OCI-M2 (cell line): ENCODE results near the gene SAMD3.
"Not testable (repeated sequence)": the region's sequence is repeated elsewhere in the genome, so short reads cannot be mapped to it uniquely, and the experiment has no call there.

ENCODE experiments used
- DNase-seq: peaks from one replicate; lab custom pipeline; 2025; ENCODE audit not compliant: unreplicated experiment; lab: John Stamatoyannopoulos, UW

Gene SAMD3

DNA sequence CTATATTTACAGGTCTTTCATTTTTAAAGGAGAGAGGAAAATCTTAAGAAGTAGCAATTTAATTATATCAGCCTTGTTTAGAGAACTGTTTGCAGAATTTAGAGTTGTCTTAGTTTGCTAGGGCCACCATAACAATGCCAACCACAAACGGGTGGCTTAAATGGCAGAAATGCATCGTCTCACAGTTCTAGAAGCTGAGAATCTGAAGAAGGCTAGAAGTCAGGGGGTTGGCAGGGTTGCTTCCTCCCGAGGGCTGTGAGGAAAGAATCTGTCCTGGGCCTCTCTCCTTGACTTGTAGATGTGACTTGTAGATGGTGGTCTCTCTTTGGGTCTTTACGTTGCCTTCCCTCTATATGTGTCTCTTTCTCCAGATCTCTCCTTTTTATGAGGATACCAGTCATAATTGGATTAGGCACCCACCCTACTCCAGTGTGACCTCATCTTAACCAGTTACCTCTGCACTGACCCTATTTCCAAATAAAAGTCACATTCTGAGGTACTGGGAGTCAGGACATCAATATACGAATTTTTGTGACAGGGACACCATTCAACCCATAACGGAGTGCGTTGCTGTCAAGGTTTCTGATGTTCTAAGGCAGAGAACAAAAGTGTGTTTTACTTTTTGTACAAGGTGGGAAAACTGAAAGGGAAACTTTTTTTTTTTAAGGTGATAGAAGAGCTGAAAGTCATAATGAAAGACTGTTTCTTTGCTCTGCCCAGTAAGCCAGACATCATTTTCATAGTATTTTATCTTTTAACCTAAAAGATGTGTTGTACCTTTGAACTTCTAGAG lies 84.4 kb downstream of the SAMD3 start:
- no peak for DNase-seq

DNA sequence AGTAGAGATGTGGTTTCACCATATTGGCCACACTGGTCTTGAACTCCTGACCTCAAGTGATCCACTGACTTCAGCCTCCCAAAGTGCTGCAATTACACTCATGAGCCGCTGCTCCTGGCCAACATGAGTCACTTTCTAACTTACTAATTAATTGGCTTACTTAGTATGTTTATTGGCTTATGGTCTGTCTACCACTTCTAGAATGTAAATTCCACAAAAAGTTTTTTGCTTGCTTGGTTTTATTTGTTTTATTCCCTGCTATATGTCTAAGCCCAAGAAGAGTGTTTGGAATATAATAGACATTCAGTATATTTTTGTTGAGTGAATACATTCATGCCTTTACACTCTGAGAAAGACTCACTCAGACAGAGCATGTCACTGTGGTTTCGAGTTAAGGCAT lies 86.0 kb downstream of the SAMD3 start:
- DNase-seq = no peak

DNA sequence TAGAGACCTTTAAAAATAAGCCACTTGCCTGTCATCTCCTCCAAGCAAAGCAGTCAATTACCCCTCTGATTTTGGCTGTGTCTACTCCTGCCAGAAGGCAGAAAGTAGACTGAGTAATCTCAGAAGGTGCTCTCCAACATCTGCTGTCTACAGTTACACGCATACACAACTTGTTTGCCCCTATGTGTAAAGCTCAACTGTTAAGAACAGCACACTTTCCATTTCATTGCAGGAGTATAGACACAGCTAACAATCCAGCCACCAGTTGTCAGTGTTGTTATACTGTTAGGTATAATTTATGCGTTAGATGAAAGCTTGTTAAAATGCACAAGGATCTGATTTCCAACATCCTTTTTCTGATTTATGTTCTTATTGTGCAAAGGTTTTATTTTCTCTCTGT lies 88.2 kb downstream of the SAMD3 start:
- DNase-seq = no peak

DNA sequence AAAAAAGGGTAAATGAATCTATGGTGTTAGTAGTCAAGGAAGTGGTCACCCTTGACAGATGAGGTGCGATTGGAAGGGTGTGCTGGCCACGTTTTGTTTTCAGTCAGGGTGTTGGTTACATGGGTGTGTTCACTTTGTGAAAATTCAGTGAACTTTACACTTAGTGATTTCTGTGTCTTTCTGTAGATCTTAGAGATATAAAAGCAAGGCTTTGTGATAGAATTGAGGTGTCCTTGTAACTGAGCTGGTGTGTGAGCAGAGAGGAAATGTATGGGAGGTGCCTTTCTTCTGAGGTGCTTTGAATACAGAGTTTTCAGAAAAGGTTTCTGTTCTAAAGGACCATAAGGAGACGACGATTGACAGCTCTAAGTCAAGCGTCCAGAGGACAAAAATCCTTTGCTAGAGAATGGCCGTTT lies 90.5 kb downstream of the SAMD3 start:
- no peak for DNase-seq

DNA sequence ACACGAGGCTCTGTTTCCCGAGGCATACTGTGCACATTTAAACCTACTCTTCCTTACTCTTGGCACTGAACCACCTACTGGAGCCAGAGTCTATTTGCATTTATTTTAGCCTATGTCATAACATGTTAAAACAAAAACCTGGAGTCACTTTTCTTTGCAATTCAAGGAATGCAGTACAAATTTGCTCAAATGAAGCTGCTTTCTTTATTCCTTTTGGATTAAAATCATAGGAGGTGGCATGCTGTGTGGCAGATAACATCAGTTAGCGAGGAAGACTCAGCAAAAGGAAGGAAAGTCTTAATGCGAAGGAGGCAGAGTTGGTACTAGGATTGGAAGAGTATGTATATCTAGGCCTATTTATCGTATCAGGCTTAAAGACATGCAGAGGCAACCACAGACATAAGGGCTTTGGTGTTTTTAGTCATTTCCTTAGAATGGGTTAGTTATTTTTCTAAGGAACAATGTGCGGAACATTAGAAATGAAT lies 92.9 kb downstream of the SAMD3 start:
- no peak for DNase-seq

GRCh38 chr6:130128326-130128725 lies 94.4 kb downstream of the SAMD3 start:
- DNase-seq = no peak

- no peak for DNase-seq
Observed at GRCh38 chr6:130127195-130127594, 95.6 kb downstream of the SAMD3 start.

DNA sequence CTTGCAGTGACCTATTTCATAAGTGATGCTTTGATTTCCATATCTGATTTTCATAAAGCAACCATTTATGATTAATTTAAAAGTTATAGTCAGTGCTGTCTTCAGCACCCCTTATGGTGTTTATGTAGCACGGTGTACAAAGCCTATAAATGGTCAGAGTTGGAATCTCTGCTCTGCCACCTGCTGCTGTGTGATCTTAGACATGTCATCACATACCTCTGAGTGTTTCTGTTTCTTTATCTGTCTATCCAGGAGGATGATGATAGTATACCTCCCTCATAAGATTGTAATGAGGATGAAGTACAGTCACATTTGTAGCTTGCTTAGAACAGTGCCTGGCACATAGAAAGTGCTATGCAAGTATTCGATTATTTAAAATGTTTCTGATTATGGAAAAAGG lies 100.5 kb downstream of the SAMD3 start:
- no peak for DNase-seq

DNA sequence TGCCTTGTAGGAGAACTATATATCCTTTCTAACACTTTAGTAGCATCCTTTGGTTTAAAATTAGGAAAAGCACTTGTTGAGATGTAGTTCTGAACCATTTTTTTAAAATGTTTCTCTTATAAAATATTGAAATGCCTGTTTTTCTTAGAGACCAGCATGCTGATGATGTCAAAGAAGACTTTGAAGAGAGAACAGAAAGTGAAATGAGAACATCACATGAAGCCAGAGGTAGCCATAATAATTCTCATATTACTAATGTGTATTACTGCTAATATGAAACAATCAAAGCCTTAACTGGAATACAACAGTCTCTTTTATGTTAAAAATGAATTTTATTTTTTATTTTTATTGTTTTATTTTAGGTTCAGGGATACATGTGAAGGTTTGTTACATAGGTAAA lies 102.0 kb downstream of the SAMD3 start:
- DNase-seq = no peak

GRCh38 chr6:130119211-130119610 lies 103.5 kb downstream of the SAMD3 start:
- DNase-seq = no peak

DNA sequence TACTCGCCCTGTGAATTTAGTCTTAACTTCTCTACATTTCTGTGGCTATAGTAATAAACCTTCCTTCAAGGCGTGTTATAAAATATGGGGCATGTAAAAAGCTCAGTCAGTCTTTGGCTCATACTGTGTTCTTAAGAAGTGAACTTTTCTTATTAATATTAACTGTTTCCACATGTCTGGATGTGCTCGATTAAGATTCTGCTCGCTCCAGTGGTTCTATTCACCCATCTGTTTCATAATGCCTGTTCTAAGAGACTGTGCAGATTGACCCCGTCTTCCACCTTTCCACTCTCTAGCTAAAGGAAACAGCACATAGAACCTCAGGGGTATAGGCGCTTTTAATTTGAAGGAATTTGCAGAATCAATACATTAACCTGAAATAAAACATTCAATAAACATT lies 104.5 kb downstream of the SAMD3 start:
- DNase-seq = no peak

DNA sequence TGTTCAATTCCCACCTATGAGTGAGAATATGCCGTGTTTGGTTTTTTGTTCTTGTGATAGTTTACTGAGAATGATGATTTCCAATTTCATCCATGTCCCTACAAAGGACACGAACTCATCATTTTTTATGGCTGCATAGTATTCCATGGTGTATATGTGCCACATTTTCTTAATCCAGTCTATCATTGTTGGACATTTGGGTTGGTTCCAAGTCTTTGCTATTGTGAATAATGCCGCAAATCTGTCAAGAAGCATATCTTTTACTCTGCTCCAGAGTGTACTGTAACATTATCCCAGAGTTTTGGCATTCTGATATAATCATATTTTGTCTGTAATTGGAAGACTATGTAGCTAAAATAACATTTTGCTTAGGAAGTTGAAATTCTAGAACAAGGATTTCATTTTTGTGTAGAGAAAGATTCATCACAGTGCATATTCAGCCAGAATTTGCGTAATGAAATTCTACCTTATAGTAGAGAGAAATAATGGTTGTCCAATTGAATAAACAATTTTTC lies 105.5 kb downstream of the SAMD3 start:
- not testable (repeated sequence) for DNase-seq

- DNase-seq = no peak
Observed at GRCh38 chr6:130116273-130116672, 106.5 kb downstream of the SAMD3 start.

GRCh38 chr6:130115036-130115435 lies 107.7 kb downstream of the SAMD3 start:
- DNase-seq = no peak

- DNase-seq = no peak
Observed at GRCh38 chr6:130113201-130113710, 109.5 kb downstream of the SAMD3 start.

- no peak for DNase-seq
Observed at GRCh38 chr6:130111031-130111430, 111.7 kb downstream of the SAMD3 start.

DNA sequence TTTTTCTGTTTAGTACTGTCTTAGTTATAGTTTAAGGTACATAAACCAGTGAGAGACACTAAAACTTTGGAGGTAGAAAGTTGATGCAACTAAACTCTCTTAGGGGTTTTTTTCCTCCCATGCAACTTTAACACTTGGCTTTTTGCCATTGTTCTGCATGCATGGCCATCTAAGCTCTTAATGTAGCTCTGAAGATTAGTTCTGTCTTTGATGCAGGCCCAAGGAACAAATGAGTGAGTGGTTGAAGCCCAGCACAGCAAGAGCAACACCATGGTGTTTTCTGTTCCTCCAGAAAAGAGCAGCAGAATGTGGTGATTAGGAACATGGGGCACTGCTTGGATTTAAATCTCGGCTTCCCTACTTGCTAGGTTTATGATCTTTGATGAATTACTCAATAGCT lies 115.0 kb downstream of the SAMD3 start:
- no peak for DNase-seq

DNA sequence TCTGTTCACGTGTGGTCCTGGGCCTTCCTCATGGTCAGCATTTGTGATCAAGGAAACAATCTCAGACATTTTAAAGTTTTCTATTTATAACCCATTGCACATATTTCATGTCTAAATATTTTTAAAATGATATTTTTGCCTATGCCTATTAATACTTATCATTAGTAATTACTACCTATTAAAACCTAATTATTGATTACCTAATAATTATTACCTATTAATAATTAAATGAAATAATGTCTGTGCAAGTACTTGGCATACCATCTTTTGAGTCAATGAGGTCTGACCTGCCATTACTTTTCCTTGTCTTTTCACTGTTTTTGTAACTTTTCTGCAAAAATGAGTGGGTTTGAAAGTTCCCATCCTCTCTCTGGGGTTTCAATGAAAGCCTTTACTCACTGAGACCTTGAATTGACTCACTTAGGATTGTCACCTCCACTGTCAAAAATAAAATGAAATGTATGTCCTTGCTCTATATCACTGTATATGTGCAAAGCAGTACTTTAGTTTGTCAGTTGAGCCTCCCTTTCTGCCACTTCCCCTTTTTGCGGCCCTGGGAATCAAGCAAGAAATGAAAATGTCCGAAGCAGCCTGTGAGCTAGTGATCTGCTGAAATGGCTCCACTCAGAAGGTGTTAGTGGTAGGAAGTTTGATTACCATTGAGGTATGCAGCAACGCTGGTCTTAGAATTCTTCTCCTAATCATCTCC lies 116.6 kb downstream of the SAMD3 start:
- DNase-seq = no peak

- no peak for DNase-seq
Observed at GRCh38 chr6:130099119-130099518, 123.6 kb downstream of the SAMD3 start.

DNA sequence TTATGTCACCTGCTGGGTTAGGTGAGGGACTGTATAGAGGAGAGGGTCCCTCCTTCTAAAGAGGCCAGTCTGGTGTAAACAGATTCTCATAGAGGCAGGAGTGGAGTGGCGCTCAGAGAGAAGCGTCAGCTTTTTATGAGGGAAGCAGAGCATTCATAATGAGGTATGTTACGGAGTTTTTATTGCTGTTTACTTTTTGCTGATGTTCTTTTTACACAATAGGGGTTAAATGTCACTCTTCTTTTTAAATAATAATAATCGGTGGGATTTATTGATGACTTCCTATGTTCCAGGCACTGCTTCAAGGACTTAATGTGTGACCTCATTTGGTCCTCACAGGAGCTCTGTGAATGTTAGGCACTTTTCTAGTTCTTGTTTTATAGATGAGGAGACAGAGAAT lies 124.4 kb downstream of the SAMD3 start:
- no peak for DNase-seq
